AG20443 (cell line): ENCODE results near the gene PKN1.
"Not testable (repeated sequence)": the region's sequence is repeated elsewhere in the genome, so short reads cannot be mapped to it uniquely, and the experiment has no call there.

Experiments used
- DNase-seq: peaks from one replicate; pipeline ENCODE4 v3.0.0; 2012; ENCODE audit warnings: low spot score, mixed read lengths

Gene PKN1

DNA sequence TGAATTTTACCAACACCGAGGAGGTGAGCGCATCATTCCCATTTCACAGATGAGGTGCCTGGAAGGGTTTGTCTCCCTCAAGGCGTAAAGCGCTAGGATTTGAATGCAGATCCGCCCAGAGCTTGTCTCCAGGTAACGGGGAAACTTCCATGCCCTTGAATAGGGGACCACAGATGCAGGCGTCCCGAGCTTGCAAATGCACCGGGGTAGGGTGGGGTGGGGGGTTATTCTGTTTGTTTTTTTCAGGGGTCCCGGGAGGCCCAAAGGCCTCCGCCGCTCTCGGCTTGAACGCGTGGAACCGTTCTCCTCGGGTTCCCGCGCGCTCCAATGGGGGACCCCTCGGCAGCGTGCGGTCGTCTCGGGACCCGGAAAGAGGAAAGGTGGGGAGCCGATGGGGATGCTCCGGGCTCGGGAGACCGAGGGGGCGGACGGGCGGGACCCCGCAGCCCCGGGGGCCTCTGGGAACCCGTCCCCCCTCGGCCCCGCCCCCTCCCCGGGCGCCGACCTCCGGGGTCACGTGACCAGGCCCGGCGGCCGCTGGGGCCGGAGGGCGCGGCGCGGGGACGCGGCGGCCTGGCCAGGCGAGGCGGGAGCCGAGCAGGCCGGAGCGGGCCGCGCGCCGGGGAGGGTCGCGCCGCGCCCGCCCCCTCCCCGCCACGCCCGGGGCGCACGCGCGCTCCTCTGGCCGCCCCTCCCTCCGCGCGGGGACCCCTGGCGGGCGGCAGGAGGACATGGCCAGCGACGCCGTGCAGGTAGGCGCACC is at the start of gene PKN1:
Gene PKN1, plus strand, starts transcription at position 516 of the 763 bp plus-strand sequence. Its CDS starts 216 bp downstream, at position 732.
- DNase-seq: peak; percentile 92

DNA sequence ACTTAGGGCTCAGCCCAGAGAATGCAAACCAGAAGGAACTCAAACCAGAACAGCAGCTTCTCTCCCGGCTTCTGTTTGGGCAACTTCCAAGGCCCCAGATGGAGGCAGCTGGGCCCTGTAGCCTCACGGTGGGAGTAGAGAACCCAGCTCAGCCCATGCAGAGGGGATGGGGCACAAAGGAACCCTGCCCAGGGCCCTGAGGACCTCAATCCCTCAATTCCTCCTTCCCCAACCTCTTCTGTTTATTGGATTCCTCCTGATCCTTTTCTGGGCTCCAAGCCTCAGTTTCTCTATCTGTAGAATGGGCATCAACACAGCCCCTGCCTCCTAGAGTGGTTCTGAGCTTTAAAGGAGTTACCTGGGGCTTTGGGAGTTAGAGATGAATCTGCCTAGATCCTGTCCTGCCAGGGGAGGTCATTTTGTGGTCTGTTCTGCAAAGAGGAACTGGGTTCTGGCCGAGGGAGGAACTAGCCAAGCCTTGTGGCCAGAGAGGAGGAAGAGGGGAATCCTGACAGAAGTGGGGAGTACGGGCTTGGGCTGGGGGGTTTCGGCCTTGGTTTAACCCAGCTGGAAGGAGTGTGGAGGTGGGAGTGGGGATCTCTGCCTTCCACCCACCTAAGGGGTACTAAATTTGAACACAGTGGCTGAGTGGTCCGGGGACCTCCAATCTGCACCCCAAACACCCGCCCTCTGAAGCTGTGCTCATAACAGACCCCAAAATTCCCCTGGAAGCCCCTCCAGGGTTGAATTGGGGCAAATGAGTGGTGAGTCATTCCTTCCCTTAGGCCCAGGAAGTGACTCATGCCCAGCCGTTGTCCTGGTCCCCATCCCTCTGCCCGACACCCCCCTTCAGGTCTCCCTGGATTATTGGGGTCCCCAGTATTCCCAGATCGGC is 49.2 kb upstream of the PKN1 start:
- peak; percentile 83 for DNase-seq

DNA sequence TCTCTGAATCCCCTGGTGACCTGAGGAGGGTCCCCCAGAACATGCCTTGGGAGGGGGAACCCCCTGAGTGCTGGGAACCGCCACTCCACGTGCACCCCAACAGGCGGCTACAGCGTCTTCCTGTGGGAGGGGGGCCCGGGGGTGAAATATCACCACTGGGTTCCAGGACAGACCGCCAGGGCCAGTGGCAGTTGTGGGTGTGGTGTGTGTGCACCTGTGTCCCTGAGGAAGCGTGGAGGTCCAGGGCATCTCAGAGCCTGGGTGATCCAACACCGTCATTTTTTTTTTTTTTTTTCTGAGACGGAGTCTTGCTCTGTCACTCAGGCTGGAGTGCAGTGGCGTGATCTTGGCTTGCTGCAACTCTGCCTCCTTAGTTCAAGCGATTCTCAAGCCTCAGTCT is 47.6 kb upstream of the PKN1 start:
- DNase-seq: no peak

DNA sequence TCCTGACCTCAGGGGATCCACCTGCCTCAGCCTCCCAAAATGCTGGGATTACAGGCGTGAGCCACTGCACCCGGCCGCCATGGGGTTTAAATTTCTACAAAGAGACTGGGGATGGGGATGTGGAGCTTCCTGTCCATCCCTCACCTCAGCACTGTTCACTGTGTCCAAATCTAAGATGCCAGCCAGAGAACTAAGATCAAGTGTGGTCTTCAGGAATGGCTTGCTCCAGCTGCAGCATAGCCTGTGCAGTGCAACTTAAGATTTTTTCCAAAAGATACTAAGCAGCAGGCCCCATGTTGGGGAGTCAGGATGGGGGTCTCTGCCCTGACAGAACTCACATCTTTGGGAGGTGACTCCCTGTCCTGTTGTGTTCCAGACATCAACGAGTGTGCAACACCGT is 42.6 kb upstream of the PKN1 start:
- no peak for DNase-seq

DNA sequence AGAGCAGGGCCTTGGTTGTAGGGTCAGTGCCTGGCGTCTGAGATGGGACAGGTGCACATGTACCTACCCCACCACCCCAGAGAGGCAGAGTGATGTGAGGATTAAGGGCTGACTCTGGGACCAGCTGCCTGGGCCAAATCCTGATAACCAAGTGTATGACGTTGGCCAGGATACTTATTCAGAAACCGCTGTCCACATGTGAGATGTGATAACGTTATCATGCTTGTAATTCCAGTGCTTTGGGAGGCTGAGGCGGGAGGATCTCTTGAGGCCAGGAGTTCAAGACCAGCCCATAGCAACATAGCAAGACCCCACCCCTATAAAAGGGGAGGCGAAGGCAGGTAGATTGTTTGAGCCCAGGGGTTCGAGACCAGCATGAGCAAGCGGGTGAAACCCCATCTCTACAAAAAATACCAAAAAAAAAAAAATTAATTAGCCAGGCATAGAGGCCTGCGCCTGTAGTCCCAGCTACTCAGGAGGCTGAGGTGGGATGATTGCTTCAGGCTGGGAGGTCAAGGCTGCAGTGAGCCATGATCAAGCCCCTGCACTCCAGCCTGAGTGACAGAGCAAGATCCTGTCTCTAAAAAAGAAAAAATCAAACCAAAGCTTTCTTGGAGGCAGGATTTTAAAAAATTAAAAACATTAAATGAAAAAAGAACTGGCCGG is 41.8 kb upstream of the PKN1 start:
- DNase-seq: no peak

DNA sequence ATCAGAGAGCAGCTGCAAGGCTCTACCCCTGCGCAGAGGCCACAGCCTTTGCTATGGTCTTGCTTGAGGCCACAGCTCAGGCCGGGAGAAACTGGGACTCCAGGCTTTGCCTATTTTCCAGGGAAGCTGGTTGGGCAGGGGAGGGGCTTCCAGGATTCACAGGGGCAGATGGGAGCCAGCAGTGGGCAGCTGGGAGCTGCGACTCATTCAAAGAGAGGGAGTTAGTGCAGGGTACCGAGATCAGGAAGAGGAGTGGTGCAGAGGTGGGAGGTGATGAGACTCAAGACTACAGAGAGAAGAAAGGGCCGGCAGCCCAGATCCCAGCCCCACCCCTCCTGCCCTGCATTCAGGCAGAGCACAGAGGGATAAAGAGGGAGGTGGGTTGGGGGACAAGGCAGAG is 39.8 kb upstream of the PKN1 start:
- no peak for DNase-seq

DNA sequence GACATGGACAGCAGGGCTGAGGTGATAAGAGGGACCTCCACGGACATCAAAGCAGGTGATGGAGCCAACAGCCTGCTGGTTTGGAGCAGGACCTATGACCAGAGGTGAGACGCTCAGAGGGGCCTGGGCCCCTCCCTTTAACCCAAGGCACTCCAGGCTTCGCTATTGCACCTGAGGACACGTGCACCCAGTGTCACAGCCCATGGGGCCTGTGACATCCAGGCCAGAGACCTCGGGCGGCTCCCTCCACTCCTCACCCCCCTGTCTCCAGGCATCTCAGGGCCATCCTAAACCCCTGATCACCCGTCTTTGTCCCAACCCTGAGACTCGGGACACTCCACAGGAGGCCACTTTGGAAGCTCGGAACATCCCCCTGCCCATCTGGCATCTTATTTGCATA is 38.9 kb upstream of the PKN1 start:
- DNase-seq: no peak

DNA sequence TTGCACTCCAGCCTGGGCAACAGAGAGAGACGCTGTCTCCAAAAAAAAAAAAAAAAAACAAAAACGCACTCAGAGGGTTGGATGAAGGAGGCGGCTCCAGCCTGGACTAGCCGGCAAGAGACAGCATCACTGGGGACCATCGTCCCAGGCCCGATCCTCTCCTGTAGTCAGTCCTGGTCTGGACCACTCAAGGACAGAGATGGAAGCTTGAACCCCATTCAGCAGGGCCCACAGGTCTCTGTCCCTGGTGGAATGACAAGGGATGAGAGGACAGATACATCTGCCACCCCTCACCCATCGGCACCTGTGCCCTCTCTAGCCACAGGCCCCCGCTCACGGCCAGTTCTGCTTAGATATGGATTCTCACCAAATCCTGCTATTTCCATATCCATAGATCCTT is 37.8 kb upstream of the PKN1 start:
- DNase-seq: no peak

DNA sequence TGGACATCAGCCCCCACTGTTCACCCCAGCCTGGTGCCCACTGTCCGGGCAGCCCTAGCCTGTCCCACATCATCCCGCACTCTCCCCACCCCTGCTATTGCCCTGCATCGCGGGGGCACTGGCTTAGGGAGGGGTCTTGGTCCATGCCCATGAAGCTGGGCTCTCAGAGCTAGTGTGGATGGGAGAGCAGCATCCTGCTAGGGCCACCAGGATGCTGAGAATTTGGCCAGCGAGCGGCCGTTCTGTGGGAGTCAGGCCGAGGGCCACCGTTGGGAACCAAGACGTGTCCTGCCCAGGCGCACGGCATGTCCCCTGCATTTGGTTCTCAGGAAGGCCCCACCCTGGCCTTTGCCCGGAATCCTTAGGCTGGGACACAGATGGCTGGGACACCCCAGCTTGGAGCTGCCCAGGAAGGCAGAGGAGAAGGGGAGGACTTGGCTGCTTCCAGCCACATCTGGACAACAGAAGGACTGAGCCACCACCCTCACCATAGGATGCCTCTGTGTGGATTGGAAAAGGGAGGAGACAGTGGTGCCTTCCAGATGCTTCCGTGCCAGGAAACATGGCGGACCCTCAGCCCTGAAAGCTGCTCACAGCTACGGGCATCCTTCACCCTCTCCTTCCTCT is 37.3 kb upstream of the PKN1 start:
- peak; percentile 51 for DNase-seq

DNA sequence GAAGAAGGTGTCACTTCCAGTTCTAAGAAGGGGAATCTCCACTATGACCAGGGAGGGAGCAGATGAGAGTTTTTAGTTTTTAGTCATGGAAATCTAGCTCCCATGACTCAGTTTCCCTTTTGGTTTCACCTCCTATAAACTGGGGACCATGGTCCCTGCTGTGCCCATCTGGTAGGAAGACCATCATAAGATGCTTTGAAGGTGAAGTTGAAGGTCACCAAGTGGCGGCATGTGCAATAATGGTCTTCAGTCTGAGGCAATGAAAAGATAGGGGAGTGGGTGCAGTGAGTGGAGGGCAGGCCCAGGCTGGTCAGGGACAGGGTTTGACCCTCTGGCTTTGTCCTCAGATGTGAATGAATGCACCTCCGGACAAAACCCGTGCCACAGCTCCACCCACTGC is 36.4 kb upstream of the PKN1 start:
- not testable (repeated sequence) for DNase-seq

DNA sequence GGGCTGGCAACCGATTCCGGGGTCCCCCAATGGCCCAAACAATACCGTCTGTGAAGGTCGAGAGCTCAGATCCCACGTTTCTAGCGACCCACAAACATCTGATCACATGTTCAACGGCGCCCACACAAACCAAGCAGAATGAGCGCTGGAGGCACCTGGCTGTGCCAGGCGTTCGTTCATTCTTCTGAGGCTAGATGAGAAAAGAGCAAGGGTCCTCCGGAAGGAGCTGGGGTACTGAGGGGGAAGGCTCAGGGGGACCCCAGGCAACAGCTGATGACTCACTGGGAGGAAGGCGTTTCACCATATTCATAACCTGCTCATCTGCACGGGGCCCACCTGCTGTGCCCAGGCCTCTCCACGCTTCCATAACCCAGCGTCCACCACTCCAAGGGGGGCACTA is 35.9 kb upstream of the PKN1 start:
- not testable (repeated sequence) for DNase-seq

DNA sequence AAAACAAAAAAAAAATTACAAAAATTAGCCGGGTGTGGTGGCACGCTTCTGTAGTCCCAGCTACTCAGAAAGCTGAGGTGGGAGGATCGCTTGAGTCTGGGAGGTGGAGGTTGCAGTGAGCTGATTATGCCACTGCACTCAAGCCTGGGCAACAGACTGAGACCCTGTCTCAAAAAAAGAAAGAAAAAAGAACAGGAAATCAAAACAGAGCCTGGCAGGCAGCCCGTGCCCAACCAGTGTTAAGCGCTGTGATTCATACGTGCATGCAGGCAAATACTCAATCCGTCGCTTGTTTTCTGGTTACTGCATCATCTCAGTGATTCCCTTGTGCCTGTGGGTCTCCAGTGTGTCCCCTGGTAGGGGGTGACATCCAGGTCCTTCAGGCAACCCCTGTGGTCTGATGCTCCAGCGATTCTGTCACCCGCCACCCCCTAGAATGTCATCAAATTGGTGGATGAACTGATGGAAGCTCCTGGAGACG is 32.1 kb upstream of the PKN1 start:
- no peak for DNase-seq

DNA sequence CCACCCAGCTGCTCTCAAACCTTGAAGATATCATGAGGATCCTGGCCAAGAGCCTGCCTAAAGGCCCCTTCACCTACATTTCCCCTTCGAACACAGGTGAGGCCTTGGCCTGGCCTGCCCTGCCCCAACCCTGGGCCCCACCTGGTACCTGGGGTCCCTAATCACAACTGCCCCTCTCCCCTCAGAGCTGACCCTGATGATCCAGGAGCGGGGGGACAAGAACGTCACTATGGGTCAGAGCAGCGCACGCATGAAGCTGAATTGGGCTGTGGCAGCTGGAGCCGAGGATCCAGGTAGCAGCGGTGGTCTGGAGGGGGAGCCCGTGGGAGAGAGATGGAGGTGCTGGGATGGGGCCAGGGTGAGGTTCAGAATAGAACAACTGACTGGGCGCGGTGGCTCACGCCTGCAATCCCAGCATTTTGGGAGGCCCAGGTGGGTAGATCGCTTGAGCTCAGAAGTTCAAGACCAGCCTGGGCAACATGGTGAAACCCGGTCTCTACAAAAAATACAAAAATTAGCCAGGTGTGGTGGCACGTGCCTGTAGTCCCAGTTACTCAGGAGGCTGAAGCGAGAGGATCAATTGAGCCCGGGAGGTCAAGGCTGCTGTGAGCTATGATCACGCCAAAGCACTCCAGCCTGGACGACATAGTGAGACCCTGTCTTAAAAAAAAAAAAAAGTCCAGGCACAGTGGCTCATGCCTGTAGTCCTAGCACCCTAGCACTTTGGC is 31.5 kb upstream of the PKN1 start:
- DNase-seq: no peak

DNA sequence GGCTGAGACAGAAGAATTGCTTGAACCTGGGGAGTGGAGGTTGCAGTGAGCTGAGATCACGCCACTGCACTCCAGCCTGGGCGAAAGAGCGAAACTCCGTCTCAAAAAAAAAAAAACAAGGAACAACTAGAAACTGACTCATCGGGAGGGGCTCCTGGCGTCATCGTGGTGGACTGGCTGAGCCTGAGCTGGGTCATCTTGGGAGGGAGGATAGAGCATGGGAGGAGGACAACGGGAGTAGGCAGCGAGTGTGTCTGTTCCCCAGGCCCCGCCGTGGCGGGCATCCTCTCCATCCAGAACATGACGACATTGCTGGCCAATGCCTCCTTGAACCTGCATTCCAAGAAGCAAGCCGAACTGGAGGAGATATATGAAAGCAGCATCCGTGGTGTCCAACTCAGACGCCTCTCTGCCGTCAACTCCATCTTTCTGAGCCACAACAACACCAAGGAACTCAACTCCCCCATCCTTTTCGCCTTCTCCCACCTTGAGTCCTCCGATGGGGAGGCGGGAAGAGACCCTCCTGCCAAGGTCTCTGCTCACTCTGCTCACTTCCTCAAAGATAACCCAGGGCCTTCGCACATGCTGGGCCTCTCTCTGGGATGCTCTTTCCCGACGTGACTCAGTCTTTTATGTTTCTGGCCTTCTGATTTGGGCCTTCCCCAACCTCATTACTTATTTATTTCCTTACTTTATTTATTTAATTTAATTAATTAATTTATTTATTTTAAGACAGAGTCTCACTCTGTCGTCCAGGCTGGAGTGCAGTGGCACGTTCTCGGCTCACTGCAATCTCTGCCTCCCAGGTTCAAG is 30.6 kb upstream of the PKN1 start:
- DNase-seq: peak; percentile 93

DNA sequence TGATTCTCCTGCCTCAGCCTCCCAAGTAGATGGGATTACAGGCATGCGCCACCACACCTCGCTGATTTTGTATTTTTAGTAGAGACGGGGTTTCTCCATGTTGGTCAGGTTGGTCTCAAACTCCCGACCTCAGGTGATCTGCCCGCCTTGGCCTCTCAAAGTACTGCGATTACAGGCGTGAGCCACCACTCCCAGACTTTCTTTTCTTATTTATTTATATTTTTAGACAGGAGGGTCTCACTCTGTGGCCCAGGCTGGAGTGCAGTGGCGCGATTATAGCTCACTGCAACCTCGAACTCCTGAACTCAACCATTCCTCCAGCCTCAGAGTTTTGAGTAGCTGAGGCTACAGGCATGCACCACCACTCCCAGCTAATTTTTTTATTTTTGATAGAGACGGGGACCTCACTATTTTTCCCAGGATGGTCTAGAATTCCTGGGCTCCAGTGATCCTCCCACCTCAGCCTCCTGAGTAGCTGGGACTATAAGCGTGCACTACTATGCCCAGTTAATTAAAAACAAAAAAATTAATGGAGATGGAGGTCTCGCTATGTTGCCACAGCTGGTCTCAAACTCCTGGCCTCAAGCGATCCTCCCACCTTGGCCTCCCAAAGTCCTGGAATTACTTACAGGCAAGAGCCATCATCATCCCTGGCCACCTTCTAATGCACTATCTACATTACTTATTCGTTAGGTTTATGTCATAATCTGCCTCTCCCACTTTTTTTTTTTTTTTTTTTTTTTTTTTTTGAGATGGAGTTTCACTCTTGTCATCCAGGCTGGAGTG is 29.8 kb upstream of the PKN1 start:
- not testable (repeated sequence) for DNase-seq

DNA sequence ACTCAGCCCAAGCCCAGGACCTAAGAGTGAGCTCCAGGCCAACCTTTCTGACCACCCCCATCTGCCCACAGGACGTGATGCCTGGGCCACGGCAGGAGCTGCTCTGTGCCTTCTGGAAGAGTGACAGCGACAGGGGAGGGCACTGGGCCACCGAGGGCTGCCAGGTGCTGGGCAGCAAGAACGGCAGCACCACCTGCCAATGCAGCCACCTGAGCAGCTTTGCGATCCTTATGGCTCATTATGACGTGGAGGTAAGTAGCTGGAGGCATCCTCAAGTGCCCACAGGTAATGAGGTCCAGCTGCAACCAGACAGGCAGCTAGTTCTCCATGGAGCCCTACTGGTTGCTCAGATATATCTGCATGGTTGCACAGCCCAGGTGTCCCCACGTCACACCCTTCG is 28.8 kb upstream of the PKN1 start:
- DNase-seq: no peak

DNA sequence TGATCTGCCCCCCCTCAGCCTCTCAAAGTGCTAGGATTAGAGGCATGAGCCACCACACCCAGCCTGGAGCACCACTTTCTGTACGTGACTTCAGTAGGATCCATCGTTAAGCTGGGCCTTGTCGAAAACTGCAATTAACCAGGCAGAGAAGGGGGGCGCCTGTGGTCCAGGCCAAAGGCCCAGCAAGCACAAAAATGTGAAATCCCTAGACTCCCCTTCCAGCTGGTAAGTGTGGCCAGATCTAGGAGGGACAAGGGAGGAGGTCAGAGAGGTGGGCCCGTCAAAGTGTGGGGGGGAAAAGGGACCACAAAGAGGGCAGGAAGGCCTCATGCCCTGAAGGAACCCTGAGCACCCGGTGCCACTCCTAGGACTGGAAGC is 27.7 kb upstream of the PKN1 start:
- no peak for DNase-seq

DNA sequence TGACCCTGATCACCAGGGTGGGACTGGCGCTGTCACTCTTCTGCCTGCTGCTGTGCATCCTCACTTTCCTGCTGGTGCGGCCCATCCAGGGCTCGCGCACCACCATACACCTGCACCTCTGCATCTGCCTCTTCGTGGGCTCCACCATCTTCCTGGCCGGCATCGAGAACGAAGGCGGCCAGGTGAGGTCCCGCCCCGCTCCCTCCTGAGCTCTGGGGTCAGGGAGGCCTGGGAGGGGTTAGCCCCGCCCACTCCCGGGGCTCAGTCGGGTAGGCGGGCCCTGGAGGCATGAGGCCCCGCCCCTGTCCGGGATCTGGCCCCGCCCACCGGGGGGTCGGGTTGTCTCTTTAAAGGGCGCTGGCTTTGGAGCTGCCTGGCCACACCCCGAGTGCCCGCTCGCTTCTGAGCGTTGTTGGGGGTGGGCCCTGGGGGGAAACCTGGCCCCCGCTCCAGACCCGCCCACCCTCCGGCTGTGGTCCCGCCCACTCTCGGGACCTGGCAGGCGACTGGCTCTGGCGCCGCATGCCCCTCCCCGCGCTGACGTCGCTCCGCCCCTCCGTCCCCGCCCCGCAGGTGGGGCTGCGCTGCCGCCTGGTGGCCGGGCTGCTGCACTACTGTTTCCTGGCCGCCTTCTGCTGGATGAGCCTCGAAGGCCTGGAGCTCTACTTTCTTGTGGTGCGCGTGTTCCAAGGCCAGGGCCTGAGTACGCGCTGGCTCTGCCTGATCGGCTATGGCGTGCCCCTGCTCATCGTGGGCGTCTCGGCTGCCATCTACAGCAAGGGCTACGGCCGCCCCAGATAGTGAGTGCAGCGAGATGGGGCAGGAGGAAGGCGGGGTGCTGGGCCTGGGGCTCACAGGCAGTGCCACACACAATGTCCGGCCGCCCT is 27.1 kb upstream of the PKN1 start:
- DNase-seq: peak; percentile 94
